GM12878 (cell line): ENCODE measurements around the gene BICC1. TPM values are rescaled to one million over a fixed set of nuclear protein-coding genes. Genes with fewer than 3 reads are reported as not detected.

Experiments
- ATAC-seq: fragments of 200-7000 bp; cut with Tn5 transposase; 3 replicates; pipeline ENCODE4 v1.9.1; 2020; ENCODE audit warnings: mild to moderate bottlenecking, moderate library complexity
- BruUV-seq: library from RNA; stranded (reverse); fragments of 400-500 nt; replicated peaks from 2 replicates; lab custom pipeline; 2021; lab: Mats Ljungman, UMichigan
- CTCF ChIA-PET: fragments of 300-600 bp; sonication (Branson Sonifier 250); formaldehyde crosslinking; extraction: SDS; loops from one replicate; lab custom pipeline; 2021; ENCODE audit warnings: inconsistent platforms; lab: Yijun Ruan, JAX
- POLR2A ChIA-PET: fragments of 350-600 bp; formaldehyde crosslinking; extraction: SDS; loops from one replicate; lab custom pipeline; 2021; ENCODE audit warnings: inconsistent platforms; lab: Charles Lee
- RAD21 ChIA-PET: fragments of 300-600 bp; sonication (Branson Sonifier 250); formaldehyde crosslinking; loops from one replicate; lab custom pipeline; 2023; ENCODE audit warnings: antibody characterized with exemption; ENCODE audit not compliant: unreplicated experiment; lab: Charles Lee
- SMC1A ChIA-PET: fragments of 300-600 bp; sonication (Branson Sonifier 250); formaldehyde crosslinking; loops from one replicate; lab custom pipeline; 2023; ENCODE audit not compliant: unreplicated experiment, uncharacterized antibody; lab: Charles Lee
- DNase-seq: peaks from one replicate; pipeline ENCODE4 v3.0.0-alpha.2; 2011; ENCODE audit warnings: low read depth, low spot score
- FAIRE-seq: peaks from 3 replicates; lab custom pipeline; 2011; peaks lifted over from hg19 to GRCh38; lab: Jason Lieb, UNC
- H2AFZ ChIP-seq: 2 replicates; pipeline ENCODE4 v1.6.0; 2011; ENCODE audit warnings: low read depth, low read length, control low read depth; ENCODE audit not compliant: control insufficient read depth
- H3K27ac ChIP-seq: 2 replicates; pipeline ENCODE4 v1.5.1; 2011; ENCODE audit warnings: control low read depth; ENCODE audit not compliant: control insufficient read depth, insufficient read depth
- H3K27me3 ChIP-seq, 2 experiments: replicated peaks in 1 of 2; 2 replicates each; pipeline versions ENCODE4 v1.6.0 to v1.6.1; 2011; ENCODE audit warnings: low read length in 1 of 2; ENCODE audit not compliant: control insufficient read depth in 2 of 2, insufficient read depth in 2 of 2
- H3K36me3 ChIP-seq, 2 experiments: 2 replicates each; pipeline ENCODE4 v1.5.1; 2011; ENCODE audit warnings: low read length in 1 of 2; ENCODE audit not compliant: control insufficient read depth in 2 of 2, insufficient read depth in 2 of 2
- H3K4me1 ChIP-seq: 2 replicates; pipeline ENCODE4 v1.6.1; 2011; ENCODE audit warnings: mild to moderate bottlenecking, low read length, moderate library complexity, mixed read lengths; ENCODE audit not compliant: control insufficient read depth, insufficient read depth
- H3K4me2 ChIP-seq: 2 replicates; pipeline ENCODE4 v1.6.0; 2011; ENCODE audit warnings: control low read depth; ENCODE audit not compliant: control insufficient read depth, insufficient read depth
- H3K4me3 ChIP-seq: fragments of 200-600 bp; sonication (generic); 2 replicates; pipeline ENCODE4 v1.5.1; 2016
- H3K79me2 ChIP-seq: 2 replicates; pipeline ENCODE4 v1.6.0; 2011; ENCODE audit warnings: low read length; ENCODE audit not compliant: control insufficient read depth, insufficient read depth
- H3K9ac ChIP-seq: 2 replicates; pipeline ENCODE4 v1.8.0; 2011; ENCODE audit warnings: low read length, control low read depth, mixed read lengths; ENCODE audit not compliant: control insufficient read depth, insufficient read depth
- H3K9me3 ChIP-seq: replicated peaks from 3 replicates; pipeline ENCODE4 v1.5.1; 2011; ENCODE audit warnings: mild to moderate bottlenecking, low read length; ENCODE audit not compliant: control insufficient read depth, insufficient read depth
- H4K20me1 ChIP-seq: 2 replicates; pipeline ENCODE4 v1.6.0; 2011; ENCODE audit not compliant: control insufficient read depth, insufficient read depth
- BRCA1 ChIP-seq: IDR thresholded peaks from 2 replicates; pipeline ENCODE4 v1.6.1; 2011; ENCODE audit warnings: low read depth, low read length, improper control_type of control experiment
- CBX3 ChIP-seq: fragments of 200-600 bp; sonication (generic); IDR thresholded peaks from 2 replicates; pipeline ENCODE4 v1.6.1; 2016; ENCODE audit warnings: low read depth, borderline replicate concordance
- CHD1 ChIP-seq: IDR thresholded peaks from 2 replicates; pipeline ENCODE4 v1.6.1; 2012; ENCODE audit warnings: low read depth, low read length, improper control_type of control experiment
- FOS ChIP-seq: IDR thresholded peaks from 3 replicates; pipeline ENCODE4 v1.6.1; 2011; ENCODE audit warnings: borderline replicate concordance; ENCODE audit not compliant: insufficient read length; ENCODE audit errors: extremely low read depth
- IRF5 ChIP-seq: fragments of 450-650 bp; IDR thresholded peaks from 2 replicates; pipeline ENCODE4 v1.6.1; 2017; ENCODE audit warnings: borderline replicate concordance
- MYB ChIP-seq: fragments of 150-350 bp; IDR thresholded peaks from 2 replicates; pipeline ENCODE4 v1.6.1; 2014; ENCODE audit warnings: mild to moderate bottlenecking, low read depth, low read length, borderline replicate concordance
- NRF1 ChIP-seq: conservative IDR thresholded peaks from 2 replicates; pipeline ENCODE4 v1.6.1; 2011; ENCODE audit warnings: mild to moderate bottlenecking, low read depth, low read length, improper control_type of control experiment
- POU2F2 ChIP-seq: IDR thresholded peaks from 3 replicates; pipeline ENCODE4 v1.6.1; 2011; ENCODE audit warnings: low read depth, mild to moderate bottlenecking, low read length, borderline replicate concordance
- TCF3 ChIP-seq: IDR thresholded peaks from 2 replicates; pipeline ENCODE4 v1.6.1; 2012; ENCODE audit warnings: low read depth, mild to moderate bottlenecking, low read length, borderline replicate concordance; ENCODE audit not compliant: insufficient read depth
- ZNF207 ChIP-seq: fragments of 450-650 bp; IDR thresholded peaks from 2 replicates; pipeline ENCODE4 v1.6.1; 2014; ENCODE audit warnings: antibody characterized with exemption, mild to moderate bottlenecking, borderline replicate concordance
- WGBS: methylation state at CpG from one replicate; pipeline ENCODE4 v1.1.6; 2016; ENCODE audit warnings: low lambda C conversion rate; ENCODE audit not compliant: insufficient replicate concordance, insufficient coverage; ENCODE audit errors: missing lambda C conversion rate; 5-methylcytosine and 5-hydroxymethylcytosine counted together
- in situ Hi-C: fragments of 300-500 bp; cut with MboI; formaldehyde crosslinking; loops from 9 replicates; pipeline ENCODE4 v1.14.3; 2018; ENCODE audit warnings: mixed read lengths
- intact Hi-C: fragments of 100-400 bp; cut with micrococcal nuclease; formaldehyde crosslinking; loops from one replicate; pipeline ENCODE4 v1.14.2; 2022; ENCODE audit not compliant: unreplicated experiment
- polyA plus RNA-seq, 11 experiments: library from polyadenylated mRNA; depleted of rRNA in 4 of 11; unstranded in 6 of 11; stranded (reverse) in 5 of 11; fragments of >200 nt; fragmentation: Nextera tagmentation in 4 of 11; fragmentation: Illumina TruSeq in 1 of 11; extraction: Ambion mirVana in 4 of 11; extraction: Trizol in 1 of 11; gene quantifications; 1 replicate in 1 of 11; 2 replicates in 10 of 11; pipeline versions ENCODE4 v1.2.1 to v1.2.3, GENCODE V29; 2011 to 2016; ENCODE audit warnings: inconsistent platforms in 2 of 11, missing spikeins in 2 of 11, low read depth in 1 of 11
- total RNA-seq, 4 experiments: library from RNA; depleted of rRNA in 3 of 4; stranded (reverse); fragments of >200 nt in 3 of 4; fragmentation: Illumina TruSeq in 1 of 4; extraction: Trizol in 1 of 4; gene quantifications; 2 replicates each; pipeline versions ENCODE4 v1.2.1 to v1.2.3, GENCODE V29; 2013 to 2021

BICC1 gene
- total and polyA plus RNA-seq, 10 of the 15 experiments (the other 5 are each of a cell fraction or from before 2014, with no cell fraction given): 0.01 to 0.10 (median 0.04) TPM; not detected in 5

- BruUV-seq: no TSS peak
- WGBS: 23% methylated on average over 2 of the region's 2 CpGs
- no peak for FAIRE-seq
- ATAC-seq: no peak
- no peaks in the 10 kb centered on the region for H3K9me3 ChIP-seq
- no peaks in the 10 kb centered on the region for H3K36me3 ChIP-seq
- RAD21 ChIA-PET: no interaction called here
- in situ Hi-C loops: no loop called here
- no peak overlapping the region for H2AFZ ChIP-seq
- no peaks in the 10 kb centered on the region for H3K79me2 ChIP-seq
- SMC1A ChIA-PET: interaction anchor here (2.4 kb wide), 1 partner anchor 801 kb away, joined by 6 read pairs; no protein-coding TSS in a partner anchor
- POLR2A ChIA-PET: no interaction called here
- TF ChIP-seq BRCA1 (no peak), CBX3 (no peak), POU2F2 (no peak), TCF3 (no peak), FOS (no peak), NRF1 (no peak), CHD1 (no peak), ZNF207 (no peak), IRF5 (no peak), MYB (no peak)
- H3K4me2 ChIP-seq: no peak overlapping the region
- CTCF ChIA-PET: no interaction called here
- H4K20me1 ChIP-seq: no peaks in the 10 kb centered on the region
- H3K9ac ChIP-seq: no peak overlapping the region
- H3K27me3 ChIP-seq: no peaks in the 10 kb centered on the region
- H3K4me3 ChIP-seq: no peak overlapping the region
- no peak for DNase-seq
- no peak overlapping the region for H3K27ac ChIP-seq
- no peaks in the 10 kb centered on the region for H3K4me1 ChIP-seq
- intact Hi-C loops: loop anchor here (10.0 kb wide), 1 partner anchor 244 kb away; no protein-coding TSS in a partner anchor
Measured at GRCh38 chr10:58778966-58779365, 266.3 kb downstream of the BICC1 start.
